KOPT-K1 (cell line): Measurements from ENCODE around the gene GPR15.

Experiments
- H3K27ac ChIP-seq: fragments of 200-600 bp; sonication (generic); 2 replicates; pipeline ENCODE4 v1.5.1; 2016; ENCODE audit warnings: antibody characterized with exemption, mild to moderate bottlenecking, low read depth, low read length; ENCODE audit not compliant: poor library complexity, severe bottlenecking
- H3K36me3 ChIP-seq: fragments of 200-600 bp; sonication (generic); 2 replicates; pipeline ENCODE4 v1.5.1; 2017; ENCODE audit warnings: antibody characterized with exemption, mild to moderate bottlenecking, low read length, moderate library complexity; ENCODE audit not compliant: insufficient read depth
- H3K9me3 ChIP-seq: fragments of 200-600 bp; sonication (generic); 2 replicates; pipeline ENCODE4 v1.5.1; 2017; ENCODE audit warnings: antibody characterized with exemption, low read length, mild to moderate bottlenecking; ENCODE audit not compliant: insufficient read depth, poor library complexity, severe bottlenecking

GPR15 gene

DNA sequence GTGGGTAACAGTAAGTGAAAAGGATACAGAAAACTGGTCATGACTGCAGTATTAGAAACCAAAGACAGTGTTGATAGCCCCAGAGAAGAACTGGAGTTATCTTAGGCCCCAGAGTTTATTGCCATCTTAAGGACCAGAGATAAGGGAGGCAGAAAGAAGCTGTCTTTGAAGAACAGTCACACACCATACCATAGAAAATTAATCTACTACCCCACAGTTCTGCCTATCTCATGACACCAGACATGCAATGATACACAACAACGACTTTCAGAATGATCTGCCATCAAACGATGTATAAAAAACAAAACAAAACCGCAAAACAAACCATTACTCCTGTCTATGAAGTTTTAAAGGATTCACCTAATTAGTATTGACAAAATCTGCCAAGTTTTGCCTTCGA, 52.0 kb downstream of the GPR15 start:
- Histone ChIP-seq H3K27ac (no peak overlapping the region), H3K9me3 (no peaks in the 10 kb centered on the region), H3K36me3 (peaks cover 86% of the 10 kb centered on the region)
